GM12873 (cell line): ENCODE results near the gene NACC2.

ENCODE experiments used
- TF ChIP-seq, protein P1 (sequence below): IDR thresholded peaks from 2 replicates; pipeline ENCODE4 v1.5.1; 2012; ENCODE audit warnings: low read depth, mild to moderate bottlenecking, moderate library complexity, low read length, control low read depth; ENCODE audit not compliant: insufficient read depth; ENCODE audit errors: missing control alignments

Gene NACC2

GRCh38 chr9:136054146-136054545, 40.9 kb downstream of the NACC2 start:
- TF ChIP-seq, protein P1, sequence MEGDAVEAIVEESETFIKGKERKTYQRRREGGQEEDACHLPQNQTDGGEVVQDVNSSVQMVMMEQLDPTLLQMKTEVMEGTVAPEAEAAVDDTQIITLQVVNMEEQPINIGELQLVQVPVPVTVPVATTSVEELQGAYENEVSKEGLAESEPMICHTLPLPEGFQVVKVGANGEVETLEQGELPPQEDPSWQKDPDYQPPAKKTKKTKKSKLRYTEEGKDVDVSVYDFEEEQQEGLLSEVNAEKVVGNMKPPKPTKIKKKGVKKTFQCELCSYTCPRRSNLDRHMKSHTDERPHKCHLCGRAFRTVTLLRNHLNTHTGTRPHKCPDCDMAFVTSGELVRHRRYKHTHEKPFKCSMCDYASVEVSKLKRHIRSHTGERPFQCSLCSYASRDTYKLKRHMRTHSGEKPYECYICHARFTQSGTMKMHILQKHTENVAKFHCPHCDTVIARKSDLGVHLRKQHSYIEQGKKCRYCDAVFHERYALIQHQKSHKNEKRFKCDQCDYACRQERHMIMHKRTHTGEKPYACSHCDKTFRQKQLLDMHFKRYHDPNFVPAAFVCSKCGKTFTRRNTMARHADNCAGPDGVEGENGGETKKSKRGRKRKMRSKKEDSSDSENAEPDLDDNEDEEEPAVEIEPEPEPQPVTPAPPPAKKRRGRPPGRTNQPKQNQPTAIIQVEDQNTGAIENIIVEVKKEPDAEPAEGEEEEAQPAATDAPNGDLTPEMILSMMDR: no peak

GRCh38 chr9:136053757-136054142, 41.3 kb downstream of the NACC2 start:
- TF ChIP-seq, protein P1: no peak

- TF ChIP-seq, protein P1: no peak
Observed at GRCh38 chr9:136052991-136053756, 41.9 kb downstream of the NACC2 start.

- TF ChIP-seq, protein P1: no peak
Observed at GRCh38 chr9:136052472-136052880, 42.6 kb downstream of the NACC2 start.

- TF ChIP-seq, protein P1: no peak
Observed at GRCh38 chr9:136051837-136052471, 43.1 kb downstream of the NACC2 start.

GRCh38 chr9:136051453-136051836, 43.6 kb downstream of the NACC2 start:
- TF ChIP-seq, protein P1: no peak

DNA sequence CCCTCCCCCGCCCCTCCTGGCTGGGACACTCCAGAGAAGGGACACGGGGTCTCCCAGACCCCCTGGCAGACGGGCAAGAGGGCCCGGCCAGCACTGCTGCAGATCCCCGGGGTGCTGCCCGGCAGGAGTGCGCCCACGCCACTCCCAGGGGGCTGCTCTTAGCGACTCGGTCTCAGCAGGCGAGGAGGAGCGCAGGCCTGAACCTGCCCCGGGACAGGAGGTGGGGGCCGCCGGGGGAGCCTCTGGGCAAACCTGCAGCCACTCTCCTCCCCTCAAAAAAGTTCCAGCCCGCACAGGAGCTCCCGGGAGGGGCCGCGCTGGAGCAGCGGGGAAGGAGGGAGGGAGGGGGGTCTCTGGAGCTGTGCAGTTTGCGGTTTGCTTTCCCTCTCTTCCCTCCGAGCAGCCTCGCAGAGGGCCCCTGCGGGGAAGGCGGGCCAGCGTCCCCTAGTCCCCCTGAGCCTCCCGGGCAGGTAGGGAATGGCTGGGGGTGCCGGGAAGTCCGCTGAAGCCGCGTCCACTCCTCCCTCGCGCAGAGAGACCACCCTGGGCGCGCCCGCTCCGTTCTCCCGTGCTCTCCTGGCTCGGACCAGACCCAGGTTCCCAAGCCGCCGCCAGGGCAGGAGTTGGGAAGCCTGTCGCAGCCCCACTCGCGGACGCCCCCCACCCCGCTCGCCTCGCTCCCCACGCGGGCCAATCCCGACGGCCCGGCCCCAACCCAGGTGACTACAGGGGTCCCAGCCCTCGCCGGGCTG, 44.2 kb downstream of the NACC2 start:
- TF ChIP-seq, protein P1: no peak
